ENCODE measurements around the gene PCBP3.
"Not testable (repeated sequence)": the region's sequence is repeated elsewhere in the genome, so short reads cannot be mapped to it uniquely, and the experiment has no call there.

PCBP3 gene

DNA sequence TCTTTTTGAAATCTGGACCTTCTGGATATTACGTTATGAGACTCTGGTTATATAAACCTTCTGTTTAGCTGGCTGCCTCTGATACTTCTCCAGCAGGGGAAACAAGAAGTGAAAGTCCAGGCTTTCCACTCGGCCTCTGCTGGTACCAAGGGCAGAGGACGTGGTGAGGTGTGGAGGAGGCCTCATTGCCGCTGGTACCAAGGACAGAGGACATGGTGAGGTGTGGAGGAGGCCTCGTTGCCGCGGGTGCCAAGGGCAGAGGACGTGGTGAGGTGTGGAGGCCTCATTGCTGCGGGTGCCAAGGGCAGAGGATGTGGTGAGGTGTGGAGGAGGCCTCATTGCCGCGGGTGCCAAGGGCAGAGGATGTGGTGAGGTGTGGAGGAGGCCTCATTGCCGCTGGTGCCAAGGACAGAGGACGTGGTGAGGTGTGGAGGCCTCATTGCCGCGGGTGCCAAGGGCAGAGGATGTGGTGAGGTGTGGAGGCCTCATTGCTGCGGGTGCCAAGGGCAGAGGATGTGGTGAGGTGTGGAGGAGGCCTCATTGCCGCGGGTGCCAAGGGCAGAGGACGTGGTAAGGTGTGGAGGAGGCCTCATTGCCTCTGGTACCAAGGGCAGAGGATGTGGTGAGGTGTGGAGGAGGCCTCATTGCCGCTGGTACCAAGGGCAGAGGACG is 242.5 kb downstream of the PCBP3 start:
- DNase-seq, result not testable (repeated sequence)

- no peak for DNase-seq
Measured at GRCh38 chr21:45886610-45887026, 243.1 kb downstream of the PCBP3 start.

DNA sequence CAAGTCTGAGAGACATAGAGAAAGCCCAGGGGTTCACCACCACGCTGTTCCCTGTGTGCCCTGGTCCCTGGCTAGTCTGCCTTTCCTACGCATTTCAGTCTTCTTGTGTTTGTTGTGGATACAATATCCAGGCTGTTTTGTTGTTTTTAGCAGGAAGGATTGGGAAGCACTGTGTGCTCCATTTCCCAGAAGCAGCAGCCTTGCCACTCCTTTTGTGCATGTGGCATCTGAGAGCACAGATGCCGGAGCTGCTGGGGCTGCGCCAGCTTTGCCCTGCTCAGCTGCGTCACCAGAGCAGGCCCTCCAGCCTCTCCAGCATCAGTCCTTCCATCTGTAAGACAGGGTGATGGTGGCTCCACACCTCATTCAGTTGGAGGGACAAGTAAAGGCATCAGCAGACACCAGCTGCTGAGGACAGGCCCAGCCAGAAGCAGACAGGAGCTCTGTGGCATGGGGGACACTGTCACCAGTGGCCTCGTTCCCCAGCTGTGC is 243.6 kb downstream of the PCBP3 start:
- no peak for DNase-seq

DNA sequence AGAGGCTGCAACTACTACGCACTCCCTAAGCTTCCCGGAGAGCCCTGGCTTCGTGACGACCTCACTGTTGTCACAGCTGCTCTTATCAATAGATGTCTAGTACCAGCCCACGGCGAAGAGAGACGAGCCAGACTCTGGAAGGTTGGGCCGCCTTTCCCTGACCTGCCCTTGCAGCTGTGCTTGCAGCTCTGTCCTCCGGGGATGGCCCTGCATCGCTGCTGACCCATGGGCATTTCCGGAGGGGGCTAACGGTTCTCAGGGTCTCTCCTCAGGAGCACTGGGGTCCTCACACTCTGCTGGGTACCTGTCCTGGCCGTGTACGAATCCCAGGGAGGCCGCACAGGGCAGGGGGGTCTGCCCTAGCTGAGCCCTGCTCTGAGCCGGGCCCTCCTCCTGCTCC is 244.3 kb downstream of the PCBP3 start:
- no peak for DNase-seq

- peak; percentile 34 to 48 for DNase-seq
Measured at GRCh38 chr21:45888386-45889009, 245.0 kb downstream of the PCBP3 start.

GRCh38 chr21:45889256-45889655 is 245.7 kb downstream of the PCBP3 start:
- no peak for DNase-seq

DNA sequence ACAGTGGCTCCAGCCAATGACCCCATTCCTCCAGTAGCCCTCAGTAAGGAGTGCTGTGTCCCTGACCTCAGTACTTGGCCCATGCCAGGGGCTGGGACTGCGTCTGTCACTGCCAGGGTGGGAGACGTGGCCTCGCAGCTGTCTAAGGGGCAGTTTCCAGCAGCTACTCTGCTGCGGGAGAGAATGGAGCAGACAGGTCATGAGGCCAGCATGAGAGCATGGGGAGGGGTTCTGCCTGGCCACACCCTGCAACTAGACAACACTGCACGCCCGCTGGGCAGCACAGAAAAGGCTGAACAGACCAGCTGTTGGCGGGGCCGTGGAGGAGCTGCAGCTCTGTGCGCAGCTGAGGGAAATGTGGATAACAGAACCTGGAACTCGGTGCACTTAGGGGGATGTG is 246.4 kb downstream of the PCBP3 start:
- DNase-seq, result no peak

- DNase-seq, result no peak
Measured at GRCh38 chr21:45891388-45892155, 248.0 kb downstream of the PCBP3 start.

- DNase-seq, result no peak
Measured at GRCh38 chr21:45892156-45892915, 248.8 kb downstream of the PCBP3 start.

DNA sequence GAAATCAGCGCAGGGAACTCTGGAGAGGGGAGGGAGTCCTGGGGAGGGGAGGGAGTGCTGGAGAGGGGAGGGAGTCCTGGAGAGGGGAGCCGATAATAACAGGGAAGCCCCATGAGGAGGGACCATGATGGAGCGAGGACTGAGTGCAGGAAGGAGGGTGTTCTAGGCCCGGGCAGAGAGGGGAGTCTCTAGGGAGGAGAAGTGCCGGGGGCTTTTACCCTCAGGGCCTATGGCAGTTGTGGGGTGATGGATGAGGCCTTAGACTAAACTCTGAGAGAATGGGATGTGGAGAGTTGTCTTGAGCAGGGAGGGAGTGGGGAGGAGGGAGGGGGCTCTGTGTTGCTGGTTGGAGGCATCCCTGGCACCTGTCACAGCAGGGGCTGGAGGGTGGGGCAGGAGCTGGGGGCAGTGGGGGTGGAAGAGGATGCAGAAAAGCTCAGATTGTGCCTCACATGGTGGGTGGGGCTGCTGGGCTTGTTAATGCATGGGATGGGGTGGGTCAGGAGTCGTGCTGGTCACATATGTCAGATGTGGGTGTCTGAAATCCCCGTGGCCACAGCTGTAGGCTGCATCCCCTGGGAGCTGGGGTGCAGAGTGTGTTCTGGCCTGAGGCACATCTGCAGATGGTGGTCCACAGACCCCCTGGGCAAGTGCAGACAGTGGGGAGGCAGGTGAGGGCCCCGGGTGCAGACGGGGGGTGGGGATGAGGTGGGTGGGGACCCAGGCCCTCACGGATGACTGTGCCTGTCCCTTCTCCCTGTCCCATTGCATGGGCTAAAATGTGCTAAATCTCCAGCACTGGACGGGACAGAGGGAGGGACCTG is 249.6 kb downstream of the PCBP3 start:
- no peak for DNase-seq

GRCh38 chr21:45893740-45894449 is 250.4 kb downstream of the PCBP3 start:
- peak; percentile 86 to 97 for DNase-seq

GRCh38 chr21:45894450-45894825 is 250.9 kb downstream of the PCBP3 start:
- peak in 1 of 2 experiments; percentile 81 for DNase-seq

GRCh38 chr21:45894906-45895777 is 251.6 kb downstream of the PCBP3 start:
- peak in 1 of 2 experiments; percentile 62 for DNase-seq

DNA sequence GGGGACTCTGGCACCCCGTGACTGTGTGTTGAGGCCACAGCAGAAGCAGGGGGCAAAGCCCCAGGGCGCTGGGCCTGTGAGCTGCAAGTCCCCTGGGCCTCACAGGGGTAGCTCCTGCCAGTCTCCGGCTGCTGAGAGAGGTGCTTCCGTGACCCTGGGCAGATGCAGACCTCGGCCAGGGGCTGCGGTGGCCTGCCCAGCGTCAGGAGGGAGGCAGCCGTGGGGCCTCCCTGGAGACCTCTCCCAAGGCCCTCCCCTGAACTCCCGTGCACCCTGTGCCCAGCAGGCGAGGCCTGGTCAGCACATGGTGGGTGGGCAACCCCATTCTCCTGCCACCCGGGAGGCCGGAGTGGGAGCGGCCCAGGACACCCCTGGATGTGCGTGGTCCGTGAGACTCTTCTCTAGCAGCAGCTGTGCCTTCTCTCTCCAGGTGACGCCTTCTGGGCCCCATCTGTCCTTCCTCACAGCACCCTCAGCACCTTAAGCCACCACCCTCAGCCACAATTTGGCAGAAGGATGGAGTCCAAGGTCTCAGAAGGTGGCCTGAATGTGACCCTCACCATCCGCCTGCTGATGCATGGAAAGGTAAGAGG is 252.3 kb downstream of the PCBP3 start:
- DNase-seq, result no peak

DNA sequence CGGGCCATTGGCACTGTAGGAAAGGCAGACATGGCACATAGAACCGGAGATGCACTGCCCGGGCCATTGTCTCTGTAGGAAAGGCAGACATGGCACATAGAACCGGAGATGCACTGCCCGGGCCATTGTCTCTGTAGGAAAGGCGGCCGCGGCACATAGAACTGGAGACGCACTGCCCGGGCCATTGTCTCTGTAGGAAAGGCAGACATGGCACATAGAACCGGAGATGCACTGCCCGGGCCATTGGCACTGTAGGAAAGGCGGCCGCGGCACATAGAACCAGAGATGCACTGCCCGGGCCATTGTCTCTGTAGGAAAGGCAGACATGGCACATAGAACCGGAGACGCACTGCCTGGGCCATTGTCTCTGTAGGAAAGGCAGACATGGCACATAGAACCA is 252.9 kb downstream of the PCBP3 start:
- DNase-seq, result not testable (repeated sequence)

GRCh38 chr21:45897191-45898027 is 253.9 kb downstream of the PCBP3 start:
- no peak for DNase-seq

- no peak for DNase-seq
Measured at GRCh38 chr21:45898028-45898350, 254.5 kb downstream of the PCBP3 start.

- DNase-seq, result peak; percentile 34 to 61
Measured at GRCh38 chr21:45898781-45899180, 255.3 kb downstream of the PCBP3 start.

Data from cerebellar nuclear complex (tissue), 1 donor.